ENCODE results near the gene RNU5D-1. TPM values are rescaled to one million over a fixed set of nuclear protein-coding genes. Genes with fewer than 3 reads are reported as not detected.

The RNU5D-1 gene
- total and polyA plus RNA-seq, 2 donors (not counting 1 experiment from before 2014, with no cell fraction given), result not detected

GRCh38 chr1:44720281-44720680, 10.7 kb downstream of the RNU5D-1 start:
- 96% methylated on average over 4 of the region's 4 CpGs for WGBS (ENCODE audit: insufficient coverage)
- POLR2A ChIA-PET, result interaction anchor here (2.3 to 4.3 kb wide), 2 partner anchors 8 to 55 kb away, joined by 11 to 34 read pairs; partner anchors contain the start of gene RPS8
- peaks cover 71% of the 10 kb centered on the region for H3K4me1 Mint-ChIP-seq
- Histone ChIP-seq H3K27me3 (replicated peaks in 1 of 4; ENCODE audit: control extremely low read depth in 1 of 4, control insufficient read depth in 3 of 4, insufficient read depth in 4 of 4, low read length in 3 of 4) (no peaks in the 10 kb centered on the region), H3K9ac (ENCODE audit: low read length) (no peak overlapping the region), H3K4me3 (ENCODE audit: control extremely low read depth in 1 of 5, extremely low read depth in 1 of 5, insufficient read depth in 1 of 5, low read depth in 2 of 5, low read length in 4 of 5) (no peak overlapping the region), H3K4me1 (ENCODE audit: control insufficient read depth in 2 of 2, insufficient read depth in 2 of 2, low read length in 2 of 2) (peaks cover 51 to 56% of the 10 kb centered on the region in 2 donors), H3K79me2 (ENCODE audit: control insufficient read depth, insufficient read depth, low read length) (no peaks in the 10 kb centered on the region), H2AFZ (ENCODE audit: insufficient read depth, low read depth, low read length, poor library complexity, severe bottlenecking) (no peak overlapping the region), H3K36me3 (replicated peaks in 1 of 2; ENCODE audit: control extremely low read depth in 1 of 2, control insufficient read depth in 1 of 2, extremely low read depth in 1 of 2, insufficient read depth in 2 of 2, low read length in 1 of 2) (no peaks in the 10 kb centered on the region), H3K9me3 (ENCODE audit: control extremely low read depth in 1 of 3, control insufficient read depth in 2 of 3, insufficient read depth in 1 of 3, low read length in 2 of 3) (peaks cover 0 to 6% (median 0%) of the 10 kb centered on the region in 3 donors), H3K27ac (ENCODE audit: low read length in 2 of 2) (peak overlapping the region; percentile 16 to 21), H3K4me2 (replicated peaks; ENCODE audit: low read depth, low read length, poor library complexity, severe bottlenecking) (no peak overlapping the region), H4K20me1 (ENCODE audit: control insufficient read depth, insufficient read depth, low read length, poor library complexity, severe bottlenecking) (no peaks in the 10 kb centered on the region)
- ATAC-seq (ENCODE audit: low read depth), result no peak
- H3K27me3 Mint-ChIP-seq, result no peaks in the 10 kb centered on the region
- intact Hi-C loops (cut with micrococcal nuclease), result loop anchor here (5.0 kb wide), 1 partner anchor 48 kb away; the partner anchor contains the start of genes ARMH1 and TMEM53
- TF ChIP-seq EZH2 (IDR thresholded peaks at IDR 0.05; ENCODE audit: borderline replicate concordance, insufficient read depth, low read depth, low read length, poor library complexity, severe bottlenecking), result no peak
- no peak for DNase-seq
- H3K4me3 Mint-ChIP-seq, result peak overlapping the region; percentile 46
- no peaks in the 10 kb centered on the region for H3K9me3 Mint-ChIP-seq (ENCODE audit: insufficient read depth)
- H3K27ac Mint-ChIP-seq, result peak overlapping the region; percentile 87
- CTCF ChIA-PET, result interaction anchor here (0.6 to 14.7 kb wide), 4 partner anchors 10 to 135 kb away, joined by 3 to 196 read pairs (median 4); partner anchors contain the start of gene RNU5D-1

GRCh38 chr1:44719318-44719717, 11.7 kb downstream of the RNU5D-1 start:
- Histone ChIP-seq H2AFZ (ENCODE audit: insufficient read depth, low read depth, low read length, poor library complexity, severe bottlenecking) (no peak overlapping the region), H3K79me2 (ENCODE audit: control insufficient read depth, insufficient read depth, low read length) (no peaks in the 10 kb centered on the region), H3K36me3 (replicated peaks in 1 of 2; ENCODE audit: control extremely low read depth in 1 of 2, control insufficient read depth in 1 of 2, extremely low read depth in 1 of 2, insufficient read depth in 2 of 2, low read length in 1 of 2) (no peaks in the 10 kb centered on the region), H4K20me1 (ENCODE audit: control insufficient read depth, insufficient read depth, low read length, poor library complexity, severe bottlenecking) (no peaks in the 10 kb centered on the region), H3K27me3 (replicated peaks in 1 of 4; ENCODE audit: control extremely low read depth in 1 of 4, control insufficient read depth in 3 of 4, insufficient read depth in 4 of 4, low read length in 3 of 4) (no peaks in the 10 kb centered on the region), H3K4me1 (ENCODE audit: control insufficient read depth in 2 of 2, insufficient read depth in 2 of 2, low read length in 2 of 2) (peaks cover 60 to 66% of the 10 kb centered on the region in 2 donors), H3K9ac (ENCODE audit: low read length) (no peak overlapping the region), H3K4me3 (ENCODE audit: control extremely low read depth in 1 of 5, extremely low read depth in 1 of 5, insufficient read depth in 1 of 5, low read depth in 2 of 5, low read length in 4 of 5) (no peak overlapping the region), H3K9me3 (ENCODE audit: control extremely low read depth in 1 of 3, control insufficient read depth in 2 of 3, insufficient read depth in 1 of 3, low read length in 2 of 3) (peaks cover 0 to 6% (median 0%) of the 10 kb centered on the region in 3 donors), H3K4me2 (replicated peaks; ENCODE audit: low read depth, low read length, poor library complexity, severe bottlenecking) (no peak overlapping the region), H3K27ac (ENCODE audit: low read length in 2 of 2) (no peak overlapping the region)
- 63% methylated on average over 3 of the region's 5 CpGs for WGBS (ENCODE audit: insufficient coverage)
- ChIA-PET CTCF (interaction anchor here (0.7 to 14.7 kb wide), 3 partner anchors 11 to 773 kb away, joined by 3 to 196 read pairs (median 6); partner anchors contain the start of gene RNU5D-1), POLR2A (interaction anchor here (0.7 kb wide), 2 partner anchors 15 to 88 kb away, joined by 7 read pairs; no protein-coding TSS in a partner anchor)
- H3K9me3 Mint-ChIP-seq (ENCODE audit: insufficient read depth), result no peaks in the 10 kb centered on the region
- DNase-seq (no peak), ATAC-seq (ENCODE audit: low read depth) (no peak)
- H3K27me3 Mint-ChIP-seq, result no peaks in the 10 kb centered on the region
- TF ChIP-seq EZH2 (IDR thresholded peaks at IDR 0.05; ENCODE audit: borderline replicate concordance, insufficient read depth, low read depth, low read length, poor library complexity, severe bottlenecking) (no peak), CTCF (IDR thresholded peaks at IDR 0.05) (no peak)
- peaks cover 76% of the 10 kb centered on the region for H3K4me1 Mint-ChIP-seq
- H3K27ac Mint-ChIP-seq, result no peak overlapping the region
- intact Hi-C loops (cut with micrococcal nuclease), result no loop called here
- H3K4me3 Mint-ChIP-seq, result no peak overlapping the region
